H1 (cell line): Measurements from ENCODE around the gene XPO6. TPM values are rescaled to one million over a fixed set of nuclear protein-coding genes. Genes with fewer than 3 reads are reported as not detected.

Experiments used
- CTCF ChIA-PET: fragments of 300-600 bp; sonication (Branson Sonifier 250); formaldehyde crosslinking; loops from one replicate; lab custom pipeline; 2021; ENCODE audit not compliant: partially characterized antibody; lab: Charles Lee
- POLR2A ChIA-PET: fragments of 300-600 bp; sonication (Branson Sonifier 250); formaldehyde crosslinking; loops from one replicate; lab custom pipeline; 2021; ENCODE audit warnings: inconsistent platforms; ENCODE audit not compliant: partially characterized antibody; lab: Charles Lee
- DNase-seq, 2 experiments: peaks; one replicate each; pipeline versions ENCODE4 v3.0.0 to v3.0.0-alpha.2; 2010 to 2022; ENCODE audit warnings: low spot score in 2 of 2, low read depth in 1 of 2, mixed read lengths in 1 of 2
- FAIRE-seq: peaks from 2 replicates; lab custom pipeline; 2011; peaks lifted over from hg19 to GRCh38; lab: Jason Lieb, UNC
- H2AFZ ChIP-seq: 2 replicates; pipeline ENCODE4 v1.8.1; 2012; ENCODE audit warnings: low read length, inconsistent platforms
- H2AK5ac ChIP-seq: 2 replicates; pipeline ENCODE4 v1.6.1; 2013; ENCODE audit warnings: low read depth, low read length
- H2BK120ac ChIP-seq: replicated peaks from 2 replicates; pipeline ENCODE3; 2013; ENCODE audit warnings: low read depth, low read length, inconsistent platforms
- H2BK12ac ChIP-seq: 2 replicates; pipeline ENCODE4 v1.6.1; 2013; ENCODE audit warnings: low read depth, low read length
- H2BK15ac ChIP-seq: 2 replicates; pipeline ENCODE4 v1.6.1; 2013; ENCODE audit warnings: low read length
- H2BK20ac ChIP-seq: 2 replicates; pipeline ENCODE4 v1.6.1; 2013; ENCODE audit warnings: low read length
- H2BK5ac ChIP-seq: 2 replicates; pipeline ENCODE4 v1.6.1; 2013; ENCODE audit warnings: low read depth, low read length
- H3K14ac ChIP-seq: 2 replicates; pipeline ENCODE4 v1.6.1; 2013; ENCODE audit warnings: inconsistent platforms; ENCODE audit not compliant: insufficient read length
- H3K18ac ChIP-seq: 2 replicates; pipeline ENCODE4 v1.6.1; 2013; ENCODE audit warnings: low read length; ENCODE audit errors: extremely low read depth
- H3K23ac ChIP-seq: 2 replicates; pipeline ENCODE4 v1.6.1; 2013; ENCODE audit warnings: inconsistent platforms; ENCODE audit not compliant: insufficient read length
- H3K23me2 ChIP-seq: 2 replicates; pipeline ENCODE4 v1.6.1; 2013; ENCODE audit warnings: low read depth, low read length
- H3K27ac ChIP-seq: 2 replicates; pipeline ENCODE4 v1.6.1; 2011; ENCODE audit warnings: low read depth, low read length, inconsistent platforms
- H3K27me3 ChIP-seq, 4 experiments: replicated peaks in 1 of 4; 1 replicate in 1 of 4; 2 replicates in 3 of 4; pipeline versions ENCODE4 v1.6.1 to v1.8.1; 2011 to 2013; ENCODE audit warnings: low read length in 3 of 4, mild to moderate bottlenecking in 3 of 4, inconsistent platforms in 2 of 4, mixed read lengths in 2 of 4, moderate library complexity in 1 of 4; ENCODE audit not compliant: control insufficient read depth in 3 of 4, insufficient read depth in 3 of 4; ENCODE audit errors: extremely low read depth in 1 of 4
- H3K36me3 ChIP-seq, 4 experiments: 2 replicates each; pipeline versions ENCODE4 v1.6.1 to v1.8.1; 2011 to 2013; ENCODE audit warnings: mild to moderate bottlenecking in 4 of 4, low read length in 3 of 4, moderate library complexity in 2 of 4, control low read depth in 1 of 4, inconsistent platforms in 1 of 4; ENCODE audit not compliant: insufficient read depth in 4 of 4, control insufficient read depth in 2 of 4
- H3K4ac ChIP-seq: replicated peaks from 2 replicates; pipeline ENCODE3; 2013; ENCODE audit warnings: low read length, low read depth, mixed read lengths, inconsistent platforms; ENCODE audit not compliant: insufficient read length
- H3K4me1 ChIP-seq, 4 experiments: replicated peaks in 1 of 4; 1 replicate in 1 of 4; 2 replicates in 3 of 4; pipeline versions ENCODE4 v1.6.1 to v1.8.1; 2011 to 2013; ENCODE audit warnings: low read length in 3 of 4, inconsistent platforms in 2 of 4, mixed read lengths in 1 of 4; ENCODE audit not compliant: insufficient read depth in 4 of 4, control insufficient read depth in 3 of 4
- H3K4me2 ChIP-seq, 2 experiments: 2 replicates each; pipeline versions ENCODE4 v1.6.1 to v1.8.1; 2011 to 2013; ENCODE audit warnings: low read depth in 2 of 2, low read length in 2 of 2, control low read depth in 1 of 2, inconsistent platforms in 1 of 2, mild to moderate bottlenecking in 1 of 2; ENCODE audit not compliant: insufficient read depth in 1 of 2
- H3K4me3 ChIP-seq, 4 experiments: fragments of 200-600, 300-600 bp in 1 of 4; sonication (generic), shearing (Covaris generic), sonication (Bioruptor Twin) in 1 of 4; 2 replicates each; pipeline versions ENCODE4 v1.5.1 to v1.8.1; 2011 to 2016; ENCODE audit warnings: low read length in 4 of 4, low read depth in 3 of 4, control low read depth in 2 of 4, inconsistent platforms in 2 of 4, mild to moderate bottlenecking in 2 of 4, mixed read lengths in 1 of 4, moderate library complexity in 1 of 4; ENCODE audit not compliant: insufficient read depth in 2 of 4; ENCODE audit errors: extremely low read depth in 1 of 4
- H3K56ac ChIP-seq: replicated peaks from 2 replicates; pipeline ENCODE3; 2013; ENCODE audit warnings: low read depth, mild to moderate bottlenecking, mixed read lengths, low read length, inconsistent platforms; ENCODE audit not compliant: insufficient read length
- H3K79me1 ChIP-seq: 2 replicates; pipeline ENCODE4 v1.6.1; 2013; ENCODE audit warnings: low read depth, low read length, control low read depth
- H3K79me2 ChIP-seq, 2 experiments: 2 replicates each; pipeline versions ENCODE4 v1.6.1 to v1.8.1; 2012 to 2013; ENCODE audit warnings: low read length in 2 of 2, mild to moderate bottlenecking in 2 of 2, inconsistent platforms in 1 of 2; ENCODE audit not compliant: insufficient read depth in 2 of 2, control insufficient read depth in 1 of 2
- H3K9ac ChIP-seq, 4 experiments: replicated peaks in 1 of 4; 1 replicate in 1 of 4; 2 replicates in 3 of 4; pipeline versions ENCODE4 v1.6.1 to v1.8.1; 2011 to 2013; ENCODE audit warnings: low read depth in 3 of 4, low read length in 3 of 4, control low read depth in 2 of 4, mild to moderate bottlenecking in 2 of 4, moderate library complexity in 2 of 4, inconsistent platforms in 1 of 4; ENCODE audit errors: extremely low read depth in 1 of 4
- H3K9me3 ChIP-seq, 2 experiments: 2 replicates each; pipeline versions ENCODE4 v1.6.1 to v1.8.1; 2012 to 2013; ENCODE audit warnings: mild to moderate bottlenecking in 2 of 2, moderate library complexity in 2 of 2, control low read depth in 1 of 2, inconsistent platforms in 1 of 2, low read depth in 1 of 2, low read length in 1 of 2, mixed read lengths in 1 of 2; ENCODE audit not compliant: insufficient read depth in 2 of 2
- H4K20me1 ChIP-seq, 2 experiments: replicated peaks in 1 of 2; 2 replicates each; pipeline versions ENCODE3 to v1.8.1; 2011 to 2013; ENCODE audit warnings: inconsistent platforms in 2 of 2, low read length in 2 of 2, mild to moderate bottlenecking in 1 of 2; ENCODE audit not compliant: insufficient read depth in 2 of 2, control insufficient read depth in 1 of 2
- H4K5ac ChIP-seq: 2 replicates; pipeline ENCODE4 v1.6.1; 2013; ENCODE audit warnings: low read length, low read depth, mixed read lengths, inconsistent platforms; ENCODE audit not compliant: insufficient read length
- H4K8ac ChIP-seq: 2 replicates; pipeline ENCODE4 v1.8.0; 2013; ENCODE audit warnings: mild to moderate bottlenecking, moderate library complexity, low read length, inconsistent platforms; ENCODE audit not compliant: insufficient read depth; ENCODE audit errors: extremely low read depth
- H4K91ac ChIP-seq: replicated peaks from 2 replicates; pipeline ENCODE3; 2013; ENCODE audit warnings: low read length, mixed read lengths, inconsistent platforms; ENCODE audit not compliant: insufficient read length
- BACH1 ChIP-seq: IDR thresholded peaks from 2 replicates; pipeline ENCODE4 v1.6.1; 2012; ENCODE audit warnings: low read length, improper control_type of control experiment
- CHD1 ChIP-seq: IDR thresholded peaks from 2 replicates; pipeline ENCODE4 v1.6.1; 2012; ENCODE audit warnings: low read depth, low read length, improper control_type of control experiment
- CREB1 ChIP-seq: IDR thresholded peaks from 2 replicates; pipeline ENCODE4 v1.6.1; 2012; ENCODE audit warnings: inconsistent platforms
- EGR1 ChIP-seq: IDR thresholded peaks from 2 replicates; pipeline ENCODE4 v1.6.1; 2011; ENCODE audit warnings: low read depth, low read length, borderline replicate concordance
- HDAC2 ChIP-seq, 2 experiments: fragments of 300-600 bp in 1 of 2; sonication (generic) in 1 of 2; IDR thresholded peaks; 2 replicates each; pipeline ENCODE4 v1.6.1; 2011 to 2012; ENCODE audit warnings: low read depth in 2 of 2, low read length in 2 of 2, mild to moderate bottlenecking in 2 of 2, moderate library complexity in 2 of 2, borderline replicate concordance in 1 of 2, inconsistent platforms in 1 of 2
- SAP30 ChIP-seq: fragments of 300-600 bp; sonication (generic); IDR thresholded peaks from 2 replicates; pipeline ENCODE4 v1.7.1; 2012; ENCODE audit warnings: low read length, moderate library complexity, mild to moderate bottlenecking, inconsistent platforms; ENCODE audit not compliant: insufficient read depth, insufficient replicate concordance
- SIX5 ChIP-seq: IDR thresholded peaks from 2 replicates; pipeline ENCODE4 v1.6.1; 2011; ENCODE audit warnings: mild to moderate bottlenecking, low read depth, low read length
- SP1 ChIP-seq: IDR thresholded peaks from 2 replicates; pipeline ENCODE4 v1.6.1; 2011; ENCODE audit warnings: low read depth, low read length
- SRF ChIP-seq: IDR thresholded peaks from 2 replicates; pipeline ENCODE4 v1.6.1; 2011; ENCODE audit warnings: mild to moderate bottlenecking, low read depth, low read length, moderate library complexity
- SUZ12 ChIP-seq: fragments of 200-600 bp; sonication (generic); IDR thresholded peaks from 2 replicates; pipeline ENCODE4 v1.6.1; 2012; ENCODE audit warnings: mild to moderate bottlenecking, inconsistent platforms, low read length, moderate library complexity, mixed read lengths
- TEAD4 ChIP-seq: IDR thresholded peaks from 2 replicates; pipeline ENCODE4 v1.6.1; 2012; ENCODE audit warnings: low read depth, low read length, inconsistent platforms, mixed read lengths
- USF2 ChIP-seq: IDR thresholded peaks from 2 replicates; pipeline ENCODE4 v1.6.1; 2011; ENCODE audit warnings: low read length, improper control_type of control experiment
- WGBS, 2 experiments: shearing (Covaris generic) in 1 of 2; methylation state at CpG; one replicate each; pipeline versions ENCODE4 v1.1.6 to v1.1.7; 2013 to 2015; ENCODE audit warnings: low lambda C conversion rate in 2 of 2, mixed read lengths in 2 of 2, inconsistent platforms in 1 of 2, low coverage in 1 of 2, missing lambda C conversion rate in 1 of 2; ENCODE audit not compliant: insufficient replicate concordance in 2 of 2, insufficient coverage in 1 of 2, insufficient read length in 1 of 2; ENCODE audit errors: extremely low coverage in 1 of 2, missing lambda C conversion rate in 1 of 2; 5-methylcytosine and 5-hydroxymethylcytosine counted together
- polyA plus RNA-seq, 7 experiments: library from polyadenylated mRNA; depleted of rRNA in 3 of 7; stranded (reverse) in 5 of 7; unstranded in 2 of 7; fragments of >200 nt in 5 of 7; fragments of 200-250 nt in 2 of 7; gene quantifications; 1 replicate in 5 of 7; 2 replicates in 1 of 7; 4 replicates in 1 of 7; pipeline versions ENCODE4 v1.2.1 to v1.2.3, GENCODE V29; 2011 to 2013; ENCODE audit warnings: missing spikeins in 2 of 7, mixed read lengths in 2 of 7
- total RNA-seq: library from RNA; stranded (reverse); fragmentation: NEBNext Ultra II Directional; extraction: Animal tissue kit (Norgen Biotek cat#: 25700); gene quantifications from 2 replicates; pipeline ENCODE4 v1.2.1, GENCODE V29; 2021

Gene XPO6
- total and polyA plus RNA-seq, 2 of the 8 experiments (the other 6 are each of a cell fraction or from before 2014, with no cell fraction given): 152 to 254 TPM

- H2AK5ac ChIP-seq: no peak overlapping the region
- no peak overlapping the region for H3K14ac ChIP-seq
- no peak overlapping the region for H3K23ac ChIP-seq
- H2AFZ ChIP-seq: no peak overlapping the region
- H4K5ac ChIP-seq: no peak overlapping the region
- no peaks in the 10 kb centered on the region for H3K9me3 ChIP-seq
- H3K27ac ChIP-seq: no peak overlapping the region
- H3K79me1 ChIP-seq: peaks cover 4% of the 10 kb centered on the region; the same call in 1 of the 2 replicates
- DNase-seq: no peak
- peaks cover 0 to 12% of the 10 kb centered on the region in 2 experiments for H4K20me1 ChIP-seq
- no peaks in the 10 kb centered on the region for H3K36me3 ChIP-seq
- H3K4ac ChIP-seq: no peak overlapping the region
- no peaks in the 10 kb centered on the region for H3K79me2 ChIP-seq
- H3K4me2 ChIP-seq: no peak overlapping the region
- H3K23me2 ChIP-seq: peaks cover 13% of the 10 kb centered on the region; the same call in 1 of the 2 replicates
- WGBS, 2 experiments: 82% methylated on average over 7 of the region's 7 CpGs; no CpG with 5 or more reads in 1 of the 2 experiments
- H2BK12ac ChIP-seq: no peak overlapping the region
- H2BK120ac ChIP-seq: no peak overlapping the region
- no peak overlapping the region for H4K8ac ChIP-seq
- CTCF ChIA-PET: interaction anchor here (0.9 to 2.0 kb wide), 3 partner anchors 17 to 341 kb away, joined by 3 to 15 read pairs (median 4); no protein-coding TSS in a partner anchor
- no peak overlapping the region for H4K91ac ChIP-seq
- H2BK15ac ChIP-seq: no peak overlapping the region
- H2BK20ac ChIP-seq: no peak overlapping the region
- no peak overlapping the region for H2BK5ac ChIP-seq
- peaks cover 0 to 15% (median 6%) of the 10 kb centered on the region in 4 experiments; a peak in 6 of 7 replicates for H3K4me1 ChIP-seq
- POLR2A ChIA-PET: interaction anchor here (0.7 kb wide), 1 partner anchor 40 kb away, joined by 3 read pairs; no protein-coding TSS in a partner anchor
- FAIRE-seq: no peak
- no peak overlapping the region for H3K4me3 ChIP-seq
- H3K56ac ChIP-seq: no peak overlapping the region
- no peak overlapping the region for H3K18ac ChIP-seq
- H3K27me3 ChIP-seq: no peaks in the 10 kb centered on the region
- no peak overlapping the region for H3K9ac ChIP-seq
- TF ChIP-seq EGR1 (no peak), USF2 (no peak), CREB1 (no peak), SUZ12 (no peak), SAP30 (no peak), SP1 (no peak), SIX5 (no peak), SRF (no peak), HDAC2 (IDR thresholded peaks at IDR 0.05; ENCODE audit: borderline replicate concordance in 1 of 2, low read depth in 2 of 2, low read length in 2 of 2) (no peak), CHD1 (no peak), TEAD4 (no peak), BACH1 (no peak)
Measured at GRCh38 chr16:28087675-28088300, 124.0 kb downstream of the XPO6 start.
